Large intestine (tissue), 3 donors: ENCODE measurements around the gene TBK1. TPM values are rescaled to one million over a fixed set of nuclear protein-coding genes. Genes with fewer than 3 reads are reported as not detected.

Experiments used
- DNase-seq, 2 donors: peaks; one replicate each; pipeline versions ENCODE4 v3.0.0 to v3.0.0-alpha.2; 2013
- H3K27ac ChIP-seq: one replicate; pipeline ENCODE4 v1.5.1; 2013; ENCODE audit warnings: low read length
- H3K27me3 ChIP-seq: 2 replicates; pipeline ENCODE4 v1.6.1; 2013; ENCODE audit warnings: low read length; ENCODE audit not compliant: control insufficient read depth, insufficient read depth
- H3K36me3 ChIP-seq: 2 replicates; pipeline ENCODE4 v1.6.1; 2013; ENCODE audit warnings: low read length; ENCODE audit not compliant: control insufficient read depth, insufficient read depth
- H3K4me1 ChIP-seq: one replicate; pipeline ENCODE4 v1.6.1; 2013; ENCODE audit warnings: low read length; ENCODE audit not compliant: control insufficient read depth, insufficient read depth
- H3K4me3 ChIP-seq: one replicate; pipeline ENCODE4 v1.5.1; 2013; ENCODE audit warnings: low read length
- H3K9me3 ChIP-seq: one replicate; pipeline ENCODE4 v1.6.1; 2013; ENCODE audit warnings: mild to moderate bottlenecking, low read depth, low read length, moderate library complexity; ENCODE audit not compliant: control insufficient read depth
- WGBS: methylation state at CpG from one replicate; pipeline ENCODE4 v1.1.5; 2013; ENCODE audit warnings: low lambda C conversion rate; ENCODE audit not compliant: insufficient coverage; 5-methylcytosine and 5-hydroxymethylcytosine counted together
- polyA plus RNA-seq: library from polyadenylated mRNA; unstranded; fragments of 120-200 nt; gene quantifications from one replicate; pipeline ENCODE4 v1.2.1, GENCODE V29; 2013

The TBK1 gene
- polyA plus RNA-seq, 1 donor, result 30.1 TPM

- peaks cover 31% of the 10 kb centered on the region for H3K36me3 ChIP-seq
- H3K27ac ChIP-seq, result no peak overlapping the region
- WGBS, result 94% methylated on average over 5 of the region's 5 CpGs
- no peak overlapping the region for H3K4me3 ChIP-seq
- H3K27me3 ChIP-seq, result no peaks in the 10 kb centered on the region
- no peaks in the 10 kb centered on the region for H3K4me1 ChIP-seq
- DNase-seq, result no peak
- no peaks in the 10 kb centered on the region for H3K9me3 ChIP-seq
Observed at GRCh38 chr12:64494998-64495729, 43.2 kb downstream of the TBK1 start.

- Histone ChIP-seq H3K4me1 (no peaks in the 10 kb centered on the region), H3K27me3 (no peaks in the 10 kb centered on the region), H3K27ac (no peak overlapping the region), H3K9me3 (no peaks in the 10 kb centered on the region), H3K36me3 (peaks cover 30% of the 10 kb centered on the region), H3K4me3 (no peak overlapping the region)
- no peak for DNase-seq
- WGBS, result 100% methylated on average over 1 of the region's 2 CpGs
Observed at GRCh38 chr12:64496839-64497400, 45.0 kb downstream of the TBK1 start.

GRCh38 chr12:64497484-64497883 lies 45.6 kb downstream of the TBK1 start:
- Histone ChIP-seq H3K36me3 (peaks cover 27% of the 10 kb centered on the region), H3K27ac (no peak overlapping the region), H3K4me1 (no peaks in the 10 kb centered on the region), H3K9me3 (no peaks in the 10 kb centered on the region), H3K4me3 (no peak overlapping the region), H3K27me3 (no peaks in the 10 kb centered on the region)
- no peak for DNase-seq
- 100% methylated on average over 1 of the region's 1 CpG for WGBS

- no peak overlapping the region for H3K27ac ChIP-seq
- H3K36me3 ChIP-seq, result peaks cover 27% of the 10 kb centered on the region
- WGBS, result 100% methylated on average over 1 of the region's 1 CpG
- DNase-seq, result no peak
- no peaks in the 10 kb centered on the region for H3K27me3 ChIP-seq
- H3K4me3 ChIP-seq, result no peak overlapping the region
- H3K9me3 ChIP-seq, result no peaks in the 10 kb centered on the region
- no peaks in the 10 kb centered on the region for H3K4me1 ChIP-seq
Observed at GRCh38 chr12:64497903-64498302, 46.0 kb downstream of the TBK1 start.

GRCh38 chr12:64500394-64500793 lies 48.5 kb downstream of the TBK1 start:
- no peak overlapping the region for H3K4me3 ChIP-seq
- WGBS, result 96% methylated on average over 2 of the region's 3 CpGs
- H3K27me3 ChIP-seq, result no peaks in the 10 kb centered on the region
- no peak for DNase-seq
- peaks cover 14% of the 10 kb centered on the region for H3K36me3 ChIP-seq
- H3K4me1 ChIP-seq, result no peaks in the 10 kb centered on the region
- no peaks in the 10 kb centered on the region for H3K9me3 ChIP-seq
- H3K27ac ChIP-seq, result no peak overlapping the region

GRCh38 chr12:64501486-64501885 lies 49.6 kb downstream of the TBK1 start:
- H3K27me3 ChIP-seq, result no peaks in the 10 kb centered on the region
- no peak overlapping the region for H3K27ac ChIP-seq
- H3K36me3 ChIP-seq, result peaks cover 9% of the 10 kb centered on the region
- no peaks in the 10 kb centered on the region for H3K4me1 ChIP-seq
- no peaks in the 10 kb centered on the region for H3K9me3 ChIP-seq
- H3K4me3 ChIP-seq, result no peak overlapping the region
- DNase-seq, result no peak
- 100% methylated on average over 1 of the region's 7 CpGs for WGBS

GRCh38 chr12:64506955-64507354 lies 55.0 kb downstream of the TBK1 start:
- H3K4me1 ChIP-seq, result no peaks in the 10 kb centered on the region
- no peaks in the 10 kb centered on the region for H3K9me3 ChIP-seq
- DNase-seq, result no peak
- no peak overlapping the region for H3K4me3 ChIP-seq
- H3K36me3 ChIP-seq, result no peaks in the 10 kb centered on the region
- no CpG with 5 or more reads among the region's 4 CpGs for WGBS
- H3K27ac ChIP-seq, result no peak overlapping the region
- H3K27me3 ChIP-seq, result no peaks in the 10 kb centered on the region

- 100% methylated on average over 1 of the region's 1 CpG for WGBS
- Histone ChIP-seq H3K9me3 (no peaks in the 10 kb centered on the region), H3K4me3 (no peak overlapping the region), H3K27ac (no peak overlapping the region), H3K36me3 (no peaks in the 10 kb centered on the region), H3K27me3 (no peaks in the 10 kb centered on the region), H3K4me1 (no peaks in the 10 kb centered on the region)
- DNase-seq, result no peak
Observed at GRCh38 chr12:64510667-64511066, 58.7 kb downstream of the TBK1 start.

- Histone ChIP-seq H3K4me1 (no peaks in the 10 kb centered on the region), H3K36me3 (no peaks in the 10 kb centered on the region), H3K9me3 (no peaks in the 10 kb centered on the region), H3K27me3 (peaks cover 3% of the 10 kb centered on the region), H3K27ac (no peak overlapping the region), H3K4me3 (no peak overlapping the region)
- DNase-seq, result no peak
- WGBS, result no CpG with 5 or more reads among the region's 5 CpGs
Observed at GRCh38 chr12:64518396-64518795, 66.5 kb downstream of the TBK1 start.

- no peak overlapping the region for H3K27ac ChIP-seq
- H3K4me1 ChIP-seq, result no peaks in the 10 kb centered on the region
- H3K9me3 ChIP-seq, result no peaks in the 10 kb centered on the region
- 83% methylated on average over 2 of the region's 3 CpGs for WGBS
- DNase-seq, result no peak
- no peaks in the 10 kb centered on the region for H3K36me3 ChIP-seq
- H3K4me3 ChIP-seq, result no peak overlapping the region
- peaks cover 3% of the 10 kb centered on the region for H3K27me3 ChIP-seq
Observed at GRCh38 chr12:64521833-64522232, 69.9 kb downstream of the TBK1 start.

GRCh38 chr12:64522316-64522715 lies 70.4 kb downstream of the TBK1 start:
- no peak overlapping the region for H3K27ac ChIP-seq
- no peak overlapping the region for H3K4me3 ChIP-seq
- no CpG with 5 or more reads among the region's 5 CpGs for WGBS
- DNase-seq, result no peak
- no peaks in the 10 kb centered on the region for H3K4me1 ChIP-seq
- no peaks in the 10 kb centered on the region for H3K36me3 ChIP-seq
- peaks cover 3% of the 10 kb centered on the region for H3K27me3 ChIP-seq
- no peaks in the 10 kb centered on the region for H3K9me3 ChIP-seq
